Kidney (tissue), 14 donors: ENCODE data around the gene ITGA5. TPM values are rescaled to one million over a fixed set of nuclear protein-coding genes. Genes with fewer than 3 reads are reported as not detected.

ENCODE experiments used
- DNase-seq, 5 donors: peaks; one replicate each; pipeline ENCODE4 v3.0.0-alpha.2; 2013 to 2020
- FAIRE-seq: peaks from 2 replicates; lab custom pipeline; 2012; peaks lifted over from hg19 to GRCh38; lab: Jason Lieb, UNC
- H3K27ac ChIP-seq, 2 donors: one replicate each; pipeline ENCODE4 v1.7.0; 2013; ENCODE audit warnings: low read depth in 2 of 2, low read length in 2 of 2, inconsistent platforms in 1 of 2
- H3K27me3 ChIP-seq: one replicate; pipeline ENCODE4 v1.7.1; 2013; ENCODE audit warnings: low read length, inconsistent platforms; ENCODE audit not compliant: control insufficient read depth, insufficient read depth
- H3K36me3 ChIP-seq, 3 donors: one replicate each; pipeline versions ENCODE4 v1.7.0 to v1.7.1; 2013; ENCODE audit warnings: low read length in 3 of 3, control low read depth in 1 of 3, inconsistent platforms in 1 of 3; ENCODE audit not compliant: insufficient read depth in 3 of 3, control insufficient read depth in 2 of 3
- H3K4me1 ChIP-seq, 3 donors: one replicate each; pipeline versions ENCODE4 v1.7.0 to v1.7.1; 2013; ENCODE audit warnings: low read length in 3 of 3, inconsistent platforms in 1 of 3, low read depth in 1 of 3; ENCODE audit not compliant: control insufficient read depth in 2 of 3, insufficient read depth in 2 of 3
- H3K4me3 ChIP-seq, 3 donors: one replicate each; pipeline versions ENCODE4 v1.7.0 to v1.8.1; 2013; ENCODE audit warnings: low read length in 3 of 3, control low read depth in 1 of 3, inconsistent platforms in 1 of 3
- H3K9ac ChIP-seq, 3 donors: one replicate each; pipeline versions ENCODE4 v1.7.0 to v1.7.1; 2013; ENCODE audit warnings: low read length in 3 of 3, control low read depth in 1 of 3, inconsistent platforms in 1 of 3
- H3K9me3 ChIP-seq, 3 donors: one replicate each; pipeline versions ENCODE4 v1.7.0 to v1.7.1; 2013; ENCODE audit warnings: low read length in 3 of 3, control low read depth in 1 of 3, inconsistent platforms in 1 of 3; ENCODE audit not compliant: control insufficient read depth in 2 of 3, insufficient read depth in 1 of 3
- CTCF ChIP-seq: IDR thresholded peaks from 3 replicates; pipeline ENCODE4 v1.5.1; 2012; ENCODE audit warnings: mild to moderate bottlenecking, moderate library complexity, borderline replicate concordance; ENCODE audit not compliant: insufficient read depth; ENCODE audit errors: extremely low read depth
- intact Hi-C: fragments of 100-400 bp; cut with DNase I; formaldehyde crosslinking; loops from one replicate; pipeline ENCODE4 v1.11.1; 2022
- polyA plus RNA-seq: library from polyadenylated mRNA; stranded (reverse); fragments of 350-450 nt; fragmentation: Illumina TruSeq; extraction: RNeasy Lipid Tissue Mini Kit (QIAGEN cat#74804); gene quantifications from one replicate; pipeline ENCODE4 v1.2.3, GENCODE V29; 2014; ENCODE audit warnings: low read depth, low replicate concordance; ENCODE audit not compliant: insufficient read depth
- total RNA-seq: library from RNA; stranded (reverse); fragmentation: NEBNext Ultra II Directional; extraction: Animal tissue kit (Norgen Biotek cat#: 25700); gene quantifications from one replicate; pipeline ENCODE4 v1.2.1, GENCODE V29; 2021
- donor health status: control.
- donor health status: control.
- donor health status: control.
- donor health status: control.
- donor health status: control.
- donor health status: DM: yes; HTN: yes; CAD: no.
- donor health status: Normal renal cell carcinoma (clear cell type).

The ITGA5 gene
- total and polyA plus RNA-seq, 2 donors from 2014 or later = 11.4 to 65.6 TPM

DNA sequence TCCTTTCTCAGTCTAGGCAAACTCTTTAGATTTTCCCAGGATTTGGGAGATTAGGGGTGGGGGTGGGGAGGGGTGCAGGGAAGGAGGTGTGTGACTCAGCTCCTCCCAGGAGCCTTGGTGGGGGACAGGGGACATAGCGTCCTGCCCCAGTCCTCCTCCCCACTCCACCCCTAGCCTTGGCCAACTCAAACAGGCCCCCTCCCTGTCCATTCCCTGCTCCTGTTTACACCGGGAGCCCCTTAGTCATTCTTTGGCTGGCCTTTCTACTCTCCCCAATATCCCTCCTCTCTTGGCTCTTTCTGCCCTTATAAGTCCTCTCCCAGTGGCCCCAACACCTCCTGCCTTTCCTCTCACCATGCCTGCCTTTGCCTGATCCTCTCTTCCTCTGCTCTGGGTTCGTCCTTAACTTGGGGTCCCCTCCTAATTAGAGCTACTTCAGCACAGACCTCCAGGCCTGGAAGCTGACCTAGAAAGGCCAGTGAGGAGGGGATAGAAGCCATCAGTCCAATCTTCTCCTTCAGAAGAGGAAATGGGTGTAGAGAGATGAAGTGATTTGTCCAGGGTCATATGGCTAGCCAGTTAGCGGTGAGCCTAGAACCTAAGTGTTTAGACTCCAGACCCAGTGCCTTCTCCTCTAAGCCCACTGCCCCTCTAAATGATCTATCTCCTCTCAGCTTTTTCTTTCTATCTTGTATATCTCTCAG lies 2.3 kb upstream of the ITGA5 start:
- Histone ChIP-seq H3K9me3 (no peaks in the 10 kb centered on the region), H3K27ac (no peak overlapping the region), H3K4me3 (no peak overlapping the region), H3K4me1 (peaks cover 0 to 7% (median 4%) of the 10 kb centered on the region in 3 donors), H3K36me3 (no peaks in the 10 kb centered on the region), H3K27me3 (no peaks in the 10 kb centered on the region), H3K9ac (no peak overlapping the region)
- no peak for TF ChIP-seq CTCF
- intact Hi-C loops = no loop called here
- DNase-seq (no peak), FAIRE-seq (no peak)

DNA sequence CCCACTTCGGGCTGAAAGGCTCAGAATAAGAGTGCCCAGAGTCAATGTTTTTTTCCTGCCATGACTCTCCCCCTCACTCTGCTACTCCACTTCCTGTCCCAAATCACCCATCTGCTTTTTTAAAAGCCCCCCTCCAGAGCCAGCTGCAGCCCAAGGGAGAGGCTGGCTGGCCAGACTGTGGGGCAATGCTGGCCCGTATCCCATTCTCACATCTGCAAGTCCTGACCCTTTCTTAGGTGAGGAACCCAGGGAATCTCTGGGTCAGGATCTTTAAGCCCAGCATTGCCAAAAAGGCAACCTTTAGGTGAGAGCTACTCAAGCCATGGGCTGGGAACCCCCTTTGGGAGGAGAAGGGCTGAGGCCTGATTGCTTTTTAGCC lies 1.7 kb upstream of the ITGA5 start:
- Histone ChIP-seq H3K9ac (no peak overlapping the region), H3K27me3 (no peaks in the 10 kb centered on the region), H3K27ac (no peak overlapping the region), H3K4me3 (no peak overlapping the region), H3K36me3 (no peaks in the 10 kb centered on the region), H3K9me3 (no peaks in the 10 kb centered on the region), H3K4me1 (peaks cover 0 to 7% (median 4%) of the 10 kb centered on the region in 3 donors)
- intact Hi-C loops = no loop called here
- no peak for FAIRE-seq
- DNase-seq = no peak
- TF ChIP-seq CTCF = no peak

DNA sequence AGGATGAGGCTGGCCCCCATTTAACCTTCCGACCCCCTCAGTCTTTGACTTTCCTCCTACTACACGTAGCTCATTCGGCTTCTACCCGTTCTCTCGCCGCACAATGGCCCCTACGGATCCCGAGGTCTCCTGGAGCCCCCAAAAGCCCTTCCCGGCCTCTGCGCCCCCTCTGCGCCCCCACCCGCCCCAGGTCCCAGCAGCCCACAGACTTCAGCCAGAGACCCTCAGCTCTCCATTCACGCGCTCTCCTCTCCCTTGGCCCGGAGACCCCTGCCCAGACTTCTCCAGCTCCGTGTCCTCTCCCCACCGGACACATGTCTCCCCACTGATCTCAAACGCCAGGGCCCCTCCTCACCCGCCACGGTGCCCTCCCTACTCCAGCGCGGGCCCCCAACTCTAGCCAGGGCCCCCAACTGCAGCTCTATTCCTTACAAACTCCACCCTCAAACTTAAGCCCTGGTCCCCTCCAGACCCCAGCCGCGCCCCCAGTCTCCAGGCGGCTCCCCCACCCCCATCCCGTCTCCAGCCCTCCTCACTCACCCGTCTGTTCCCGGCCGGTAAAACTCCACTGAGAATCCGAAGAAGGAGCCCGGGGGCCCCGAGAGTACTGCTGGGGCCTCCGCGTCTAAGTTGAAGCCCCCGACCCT lies 502 bp downstream of the ITGA5 start:
- FAIRE-seq (no peak), DNase-seq (peak in 4 of 5 donors; percentile 35 to 71 (median 53))
- Histone ChIP-seq H3K9me3 (no peaks in the 10 kb centered on the region), H3K4me3 (peak overlapping the region; percentile 58 to 72 (median 69)), H3K9ac (peak overlapping the region; percentile 10 to 71 (median 42)), H3K4me1 (peaks cover 0 to 12% (median 11%) of the 10 kb centered on the region in 3 donors), H3K36me3 (no peaks in the 10 kb centered on the region), H3K27ac (peak overlapping the region; percentile 44 to 57), H3K27me3 (no peaks in the 10 kb centered on the region)
- intact Hi-C loops = no loop called here
- no peak for TF ChIP-seq CTCF
